ENCODE measurements around the gene APC2.

The APC2 gene, protein sequence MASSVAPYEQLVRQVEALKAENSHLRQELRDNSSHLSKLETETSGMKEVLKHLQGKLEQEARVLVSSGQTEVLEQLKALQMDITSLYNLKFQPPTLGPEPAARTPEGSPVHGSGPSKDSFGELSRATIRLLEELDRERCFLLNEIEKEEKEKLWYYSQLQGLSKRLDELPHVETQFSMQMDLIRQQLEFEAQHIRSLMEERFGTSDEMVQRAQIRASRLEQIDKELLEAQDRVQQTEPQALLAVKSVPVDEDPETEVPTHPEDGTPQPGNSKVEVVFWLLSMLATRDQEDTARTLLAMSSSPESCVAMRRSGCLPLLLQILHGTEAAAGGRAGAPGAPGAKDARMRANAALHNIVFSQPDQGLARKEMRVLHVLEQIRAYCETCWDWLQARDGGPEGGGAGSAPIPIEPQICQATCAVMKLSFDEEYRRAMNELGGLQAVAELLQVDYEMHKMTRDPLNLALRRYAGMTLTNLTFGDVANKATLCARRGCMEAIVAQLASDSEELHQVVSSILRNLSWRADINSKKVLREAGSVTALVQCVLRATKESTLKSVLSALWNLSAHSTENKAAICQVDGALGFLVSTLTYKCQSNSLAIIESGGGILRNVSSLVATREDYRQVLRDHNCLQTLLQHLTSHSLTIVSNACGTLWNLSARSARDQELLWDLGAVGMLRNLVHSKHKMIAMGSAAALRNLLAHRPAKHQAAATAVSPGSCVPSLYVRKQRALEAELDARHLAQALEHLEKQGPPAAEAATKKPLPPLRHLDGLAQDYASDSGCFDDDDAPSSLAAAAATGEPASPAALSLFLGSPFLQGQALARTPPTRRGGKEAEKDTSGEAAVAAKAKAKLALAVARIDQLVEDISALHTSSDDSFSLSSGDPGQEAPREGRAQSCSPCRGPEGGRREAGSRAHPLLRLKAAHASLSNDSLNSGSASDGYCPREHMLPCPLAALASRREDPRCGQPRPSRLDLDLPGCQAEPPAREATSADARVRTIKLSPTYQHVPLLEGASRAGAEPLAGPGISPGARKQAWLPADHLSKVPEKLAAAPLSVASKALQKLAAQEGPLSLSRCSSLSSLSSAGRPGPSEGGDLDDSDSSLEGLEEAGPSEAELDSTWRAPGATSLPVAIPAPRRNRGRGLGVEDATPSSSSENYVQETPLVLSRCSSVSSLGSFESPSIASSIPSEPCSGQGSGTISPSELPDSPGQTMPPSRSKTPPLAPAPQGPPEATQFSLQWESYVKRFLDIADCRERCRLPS (N-terminal part only)

GRCh38 chr19:1449467-1450442 is at the start of gene APC2:
TSS of gene APC2 (plus strand) at chr19:1450121. CDS start at chr19:1453002, 2,881 bp downstream.
- DNase-seq = peak; percentile 39

GRCh38 chr19:1400281-1401137 is 49.4 kb upstream of the APC2 start:
- DNase-seq = peak; percentile 42

- DNase-seq = peak; percentile 55
These were observed 48.6 kb upstream of the APC2 start, which contains the start of gene GAMT for GRCh38 chr19:1401138-1401888. TSS of gene GAMT (minus strand) at chr19:1401542. CDS start at chr19:1401476, 66 bp downstream.

DNA sequence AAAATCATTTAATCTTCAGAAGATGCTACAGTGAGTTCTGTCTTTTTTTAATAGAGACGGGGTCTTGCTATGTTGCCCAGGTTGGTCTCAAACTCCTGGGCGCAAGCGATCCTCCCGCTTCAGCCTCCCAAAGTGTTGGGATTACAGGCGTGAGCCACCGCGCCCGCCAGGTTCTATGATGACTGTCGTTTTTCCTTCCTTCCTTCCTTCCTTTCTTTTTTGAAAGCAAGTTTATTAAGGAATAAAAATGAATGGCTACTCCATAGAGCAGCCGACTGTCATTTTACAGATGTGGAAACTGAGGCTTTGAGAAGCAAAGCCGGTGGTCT is 48.1 kb upstream of the APC2 start:
- DNase-seq = no peak

DNA sequence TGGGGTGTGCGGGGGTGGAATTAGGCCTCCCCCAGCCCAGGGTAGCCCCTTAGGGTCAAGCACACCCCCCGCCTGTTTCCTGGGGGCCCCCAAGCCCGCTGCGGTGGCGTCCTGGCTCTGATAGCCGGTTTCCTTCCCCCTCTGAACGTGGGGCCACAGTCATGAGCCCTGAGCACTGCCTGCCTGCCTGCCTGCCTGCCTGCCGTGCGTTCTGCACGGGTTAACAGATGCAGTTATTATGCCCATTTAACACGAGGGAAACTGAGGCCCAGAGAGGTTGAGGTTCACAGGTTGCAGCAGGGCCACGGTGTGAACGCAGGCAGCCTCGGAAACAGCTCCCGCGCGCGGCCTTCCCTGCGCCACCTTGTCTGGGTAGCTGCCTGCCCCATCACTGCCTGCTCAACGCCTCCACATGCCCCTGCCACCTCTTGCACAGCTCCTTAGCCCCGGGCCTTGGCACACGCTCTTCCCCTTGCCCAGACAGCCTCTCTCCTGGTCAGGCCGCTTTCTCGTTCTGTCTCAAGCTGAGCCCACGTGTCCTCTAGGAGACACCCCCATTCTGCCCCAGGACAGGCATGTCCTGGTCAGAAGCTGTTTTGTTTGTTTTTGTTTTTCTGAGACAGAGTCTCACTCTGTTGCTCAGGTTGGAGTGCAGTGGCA is 47.4 kb upstream of the APC2 start:
- no peak for DNase-seq

GRCh38 chr19:1406774-1407527 is 43.0 kb upstream of the APC2 start:
- DNase-seq = peak; percentile 99

- DNase-seq = peak; percentile 37
These were observed 42.2 kb upstream of the APC2 start, which contains the start of gene DAZAP1 for GRCh38 chr19:1407528-1408299. TSS of gene DAZAP1 (plus strand) at chr19:1407586. CDS start at chr19:1407774, 188 bp downstream.

DNA sequence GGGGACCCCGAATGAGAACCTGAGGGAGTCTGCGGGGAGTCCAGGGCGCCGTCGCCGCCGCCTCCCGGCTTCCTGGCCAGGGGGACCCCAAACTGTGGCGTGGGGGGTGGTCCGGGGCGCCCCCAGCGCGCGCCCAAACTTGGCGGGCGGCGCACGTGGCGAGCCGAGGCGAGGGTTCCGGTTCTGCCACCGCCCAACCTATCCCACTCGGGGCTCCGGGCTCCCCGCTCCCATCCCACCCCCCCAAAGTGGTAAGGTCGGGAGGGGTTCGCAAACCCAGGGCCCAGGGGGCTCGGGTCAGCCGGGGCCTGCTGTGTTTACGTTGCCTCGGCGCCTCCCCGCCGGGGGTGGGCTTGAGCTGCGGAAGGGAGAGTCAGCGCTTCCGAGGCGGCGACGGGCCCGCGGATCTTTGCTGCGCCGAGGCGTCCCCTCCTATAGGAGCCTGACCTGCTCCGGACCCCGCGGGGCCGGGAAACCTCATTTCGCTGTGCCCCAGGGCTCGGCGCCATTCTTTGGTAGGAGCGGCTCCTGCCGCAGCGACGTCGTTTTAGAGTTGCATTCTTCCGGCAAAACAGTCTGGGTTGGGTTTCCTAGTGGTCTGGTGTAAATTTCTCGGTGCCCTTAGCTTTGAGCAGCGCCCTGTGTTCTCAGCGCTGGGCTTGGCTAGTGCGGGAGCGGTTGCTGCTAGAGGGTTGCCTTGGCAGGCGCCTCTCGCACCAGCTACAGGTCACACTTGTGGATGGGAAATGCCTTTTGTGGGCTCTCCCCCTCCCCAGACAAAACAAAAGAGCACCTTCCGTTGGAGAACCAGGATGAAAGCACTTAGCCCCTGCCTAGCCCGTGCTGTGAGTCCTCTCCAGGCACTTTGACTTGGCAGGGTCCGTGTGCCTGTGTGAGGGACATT is 41.4 kb upstream of the APC2 start:
- peak; percentile 53 for DNase-seq

GRCh38 chr19:1409204-1410005 is 40.5 kb upstream of the APC2 start:
- DNase-seq = no peak

DNA sequence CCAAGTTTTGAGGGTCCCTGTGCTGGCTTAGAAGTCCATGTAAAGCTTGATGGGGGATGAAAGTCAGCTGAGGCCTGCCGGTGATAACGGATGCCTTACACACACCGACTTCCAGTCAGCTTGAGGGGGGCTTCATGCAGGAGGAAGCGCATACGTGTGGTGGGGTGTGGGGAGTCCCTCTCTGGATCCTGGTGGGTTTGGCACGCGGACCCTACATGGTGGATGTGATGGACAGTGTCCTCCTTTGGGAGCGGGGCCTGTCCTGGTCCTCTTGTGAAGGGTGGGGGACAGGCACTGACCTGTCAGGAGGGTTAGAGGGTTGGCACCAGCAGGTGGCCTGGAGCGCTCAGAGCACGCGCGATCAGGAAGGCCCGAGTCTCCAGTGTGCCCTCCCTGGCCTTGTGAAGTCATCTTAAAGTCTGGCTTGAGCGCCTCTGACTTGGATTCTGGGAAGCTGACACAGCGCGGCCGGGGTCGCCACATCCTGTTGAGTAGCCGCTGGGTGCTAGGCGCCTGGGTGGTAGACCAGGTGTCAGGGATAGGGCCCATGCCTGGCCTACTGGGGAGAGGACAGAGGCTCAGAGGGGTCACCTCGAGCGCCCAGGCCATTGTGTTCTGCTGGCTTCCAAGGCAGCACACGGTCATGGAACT is 39.7 kb upstream of the APC2 start:
- peak; percentile 64 for DNase-seq

DNA sequence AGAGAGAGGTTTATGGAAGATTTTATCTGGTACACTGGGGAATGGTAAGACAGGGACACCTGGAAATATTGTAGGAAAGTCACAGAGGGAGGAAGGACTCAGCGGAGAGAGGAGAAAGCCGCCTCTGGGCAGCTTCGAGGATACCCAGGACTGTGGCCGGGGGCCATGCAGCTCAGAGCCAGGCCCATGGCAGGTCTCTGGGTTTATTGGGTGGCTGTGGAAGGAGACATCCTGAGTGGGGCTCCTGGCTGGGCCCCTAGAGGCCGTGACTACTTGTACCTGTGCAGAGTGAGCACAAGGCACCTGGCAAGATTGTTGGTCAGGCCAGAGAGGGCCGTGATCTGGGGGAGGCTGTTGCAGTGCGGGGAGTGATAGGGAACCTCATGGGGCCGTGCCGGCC is 39.1 kb upstream of the APC2 start:
- no peak for DNase-seq

DNA sequence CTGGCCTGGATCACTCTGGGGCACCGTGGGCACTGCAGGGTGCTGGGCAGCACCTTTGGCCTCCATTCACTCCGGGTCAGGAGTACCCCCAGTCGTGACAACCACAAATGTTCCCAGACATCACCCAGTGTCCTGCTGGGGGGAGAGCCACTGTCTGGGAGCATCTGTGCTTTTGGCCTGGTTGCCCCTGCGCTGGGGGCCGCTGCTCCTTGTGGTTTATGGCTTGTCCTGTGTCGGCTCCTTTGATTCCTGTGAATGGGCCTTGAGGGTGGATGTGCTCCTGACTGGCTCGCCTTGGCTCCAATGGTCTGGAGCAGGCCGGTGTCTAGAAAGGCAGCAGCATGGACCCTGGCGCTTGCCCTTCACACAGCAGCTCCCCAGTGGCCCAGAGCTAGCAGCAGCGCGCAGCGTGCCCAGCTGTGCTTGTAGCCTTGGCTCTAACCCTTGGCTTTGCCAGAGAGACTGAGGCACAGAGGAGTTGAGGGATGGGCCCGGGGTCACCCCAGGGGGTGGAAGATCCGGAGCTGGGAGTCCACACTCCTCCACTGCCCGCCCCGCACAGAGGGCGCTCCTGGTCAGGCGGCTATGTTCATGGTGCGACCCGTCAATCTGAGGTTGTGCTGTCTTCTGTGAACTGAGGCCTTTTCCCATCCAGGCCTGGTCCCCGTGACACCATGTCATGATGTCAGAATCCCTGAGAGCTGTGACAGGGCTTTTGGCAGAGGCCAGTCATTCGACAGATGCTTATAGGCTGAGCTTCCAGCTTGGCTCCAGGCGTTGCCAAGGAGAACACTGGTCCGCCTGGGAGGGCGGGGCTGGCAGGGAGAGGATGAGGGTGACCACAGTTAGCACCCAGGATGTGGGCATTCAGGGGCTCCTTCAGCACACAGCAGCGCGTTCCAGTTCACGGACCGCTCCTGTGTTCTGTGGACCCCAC is 38.4 kb upstream of the APC2 start:
- peak; percentile 33 for DNase-seq

DNA sequence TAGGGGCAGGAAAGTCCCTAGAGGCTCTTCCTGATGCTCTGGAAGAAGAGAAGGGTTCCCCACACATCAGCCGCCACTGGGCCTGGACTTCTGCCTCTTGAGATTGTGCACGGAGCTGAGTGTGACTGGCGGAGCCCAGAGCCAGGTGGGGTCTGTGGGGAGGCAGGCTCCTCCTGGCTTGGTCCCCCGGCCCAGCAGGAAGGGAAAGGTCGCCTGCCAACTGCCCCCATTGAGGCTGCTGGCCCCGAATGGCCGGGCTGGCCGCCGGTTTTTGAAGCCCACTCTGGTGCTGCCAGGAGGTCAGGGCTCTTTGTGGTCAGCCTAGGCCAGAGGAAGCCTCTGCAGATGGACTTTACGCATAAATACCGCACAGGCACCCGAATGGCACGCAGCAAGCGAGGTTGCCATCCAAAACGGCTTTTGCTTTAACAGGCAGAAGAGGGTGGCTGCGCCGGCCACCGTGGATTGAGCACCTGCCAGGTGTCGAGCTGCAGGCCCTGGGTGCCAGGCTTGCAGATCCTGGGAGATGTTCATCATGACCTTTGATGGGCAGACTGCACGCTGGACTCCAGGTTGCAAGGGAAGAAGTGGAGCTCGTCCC is 37.5 kb upstream of the APC2 start:
- DNase-seq = no peak

Measured in EL (cell line).